H1 (cell line): ENCODE results near the gene PEX14. TPM values are rescaled to one million over a fixed set of nuclear protein-coding genes. Genes with fewer than 3 reads are reported as not detected.

Source experiments
- CTCF ChIA-PET: fragments of 300-600 bp; sonication (Branson Sonifier 250); formaldehyde crosslinking; loops from one replicate; lab custom pipeline; 2021; ENCODE audit not compliant: partially characterized antibody; lab: Charles Lee
- POLR2A ChIA-PET: fragments of 300-600 bp; sonication (Branson Sonifier 250); formaldehyde crosslinking; loops from one replicate; lab custom pipeline; 2021; ENCODE audit warnings: inconsistent platforms; ENCODE audit not compliant: partially characterized antibody; lab: Charles Lee
- DNase-seq, 2 experiments: peaks; one replicate each; pipeline versions ENCODE4 v3.0.0 to v3.0.0-alpha.2; 2010 to 2022; ENCODE audit warnings: low spot score in 2 of 2, low read depth in 1 of 2, mixed read lengths in 1 of 2
- FAIRE-seq: peaks from 2 replicates; lab custom pipeline; 2011; peaks lifted over from hg19 to GRCh38; lab: Jason Lieb, UNC
- H2AFZ ChIP-seq: 2 replicates; pipeline ENCODE4 v1.8.1; 2012; ENCODE audit warnings: low read length, inconsistent platforms
- H2AK5ac ChIP-seq: 2 replicates; pipeline ENCODE4 v1.6.1; 2013; ENCODE audit warnings: low read depth, low read length
- H2BK120ac ChIP-seq: replicated peaks from 2 replicates; pipeline ENCODE3; 2013; ENCODE audit warnings: low read depth, low read length, inconsistent platforms
- H2BK12ac ChIP-seq: 2 replicates; pipeline ENCODE4 v1.6.1; 2013; ENCODE audit warnings: low read depth, low read length
- H2BK15ac ChIP-seq: 2 replicates; pipeline ENCODE4 v1.6.1; 2013; ENCODE audit warnings: low read length
- H2BK20ac ChIP-seq: 2 replicates; pipeline ENCODE4 v1.6.1; 2013; ENCODE audit warnings: low read length
- H2BK5ac ChIP-seq: 2 replicates; pipeline ENCODE4 v1.6.1; 2013; ENCODE audit warnings: low read depth, low read length
- H3K14ac ChIP-seq: 2 replicates; pipeline ENCODE4 v1.6.1; 2013; ENCODE audit warnings: inconsistent platforms; ENCODE audit not compliant: insufficient read length
- H3K18ac ChIP-seq: 2 replicates; pipeline ENCODE4 v1.6.1; 2013; ENCODE audit warnings: low read length; ENCODE audit errors: extremely low read depth
- H3K23ac ChIP-seq: 2 replicates; pipeline ENCODE4 v1.6.1; 2013; ENCODE audit warnings: inconsistent platforms; ENCODE audit not compliant: insufficient read length
- H3K23me2 ChIP-seq: 2 replicates; pipeline ENCODE4 v1.6.1; 2013; ENCODE audit warnings: low read depth, low read length
- H3K27ac ChIP-seq: 2 replicates; pipeline ENCODE4 v1.6.1; 2011; ENCODE audit warnings: low read depth, low read length, inconsistent platforms
- H3K27me3 ChIP-seq, 4 experiments: replicated peaks in 1 of 4; 1 replicate in 1 of 4; 2 replicates in 3 of 4; pipeline versions ENCODE4 v1.6.1 to v1.8.1; 2011 to 2013; ENCODE audit warnings: low read length in 3 of 4, mild to moderate bottlenecking in 3 of 4, inconsistent platforms in 2 of 4, mixed read lengths in 2 of 4, moderate library complexity in 1 of 4; ENCODE audit not compliant: control insufficient read depth in 3 of 4, insufficient read depth in 3 of 4; ENCODE audit errors: extremely low read depth in 1 of 4
- H3K36me3 ChIP-seq, 4 experiments: 2 replicates each; pipeline versions ENCODE4 v1.6.1 to v1.8.1; 2011 to 2013; ENCODE audit warnings: mild to moderate bottlenecking in 4 of 4, low read length in 3 of 4, moderate library complexity in 2 of 4, control low read depth in 1 of 4, inconsistent platforms in 1 of 4; ENCODE audit not compliant: insufficient read depth in 4 of 4, control insufficient read depth in 2 of 4
- H3K4ac ChIP-seq: replicated peaks from 2 replicates; pipeline ENCODE3; 2013; ENCODE audit warnings: low read length, low read depth, mixed read lengths, inconsistent platforms; ENCODE audit not compliant: insufficient read length
- H3K4me1 ChIP-seq, 4 experiments: replicated peaks in 1 of 4; 1 replicate in 1 of 4; 2 replicates in 3 of 4; pipeline versions ENCODE4 v1.6.1 to v1.8.1; 2011 to 2013; ENCODE audit warnings: low read length in 3 of 4, inconsistent platforms in 2 of 4, mixed read lengths in 1 of 4; ENCODE audit not compliant: insufficient read depth in 4 of 4, control insufficient read depth in 3 of 4
- H3K4me2 ChIP-seq, 2 experiments: 2 replicates each; pipeline versions ENCODE4 v1.6.1 to v1.8.1; 2011 to 2013; ENCODE audit warnings: low read depth in 2 of 2, low read length in 2 of 2, control low read depth in 1 of 2, inconsistent platforms in 1 of 2, mild to moderate bottlenecking in 1 of 2; ENCODE audit not compliant: insufficient read depth in 1 of 2
- H3K4me3 ChIP-seq, 4 experiments: fragments of 200-600, 300-600 bp in 1 of 4; sonication (generic), shearing (Covaris generic), sonication (Bioruptor Twin) in 1 of 4; 2 replicates each; pipeline versions ENCODE4 v1.5.1 to v1.8.1; 2011 to 2016; ENCODE audit warnings: low read length in 4 of 4, low read depth in 3 of 4, control low read depth in 2 of 4, inconsistent platforms in 2 of 4, mild to moderate bottlenecking in 2 of 4, mixed read lengths in 1 of 4, moderate library complexity in 1 of 4; ENCODE audit not compliant: insufficient read depth in 2 of 4; ENCODE audit errors: extremely low read depth in 1 of 4
- H3K56ac ChIP-seq: replicated peaks from 2 replicates; pipeline ENCODE3; 2013; ENCODE audit warnings: low read depth, mild to moderate bottlenecking, mixed read lengths, low read length, inconsistent platforms; ENCODE audit not compliant: insufficient read length
- H3K79me1 ChIP-seq: 2 replicates; pipeline ENCODE4 v1.6.1; 2013; ENCODE audit warnings: low read depth, low read length, control low read depth
- H3K79me2 ChIP-seq, 2 experiments: 2 replicates each; pipeline versions ENCODE4 v1.6.1 to v1.8.1; 2012 to 2013; ENCODE audit warnings: low read length in 2 of 2, mild to moderate bottlenecking in 2 of 2, inconsistent platforms in 1 of 2; ENCODE audit not compliant: insufficient read depth in 2 of 2, control insufficient read depth in 1 of 2
- H3K9ac ChIP-seq, 4 experiments: replicated peaks in 1 of 4; 1 replicate in 1 of 4; 2 replicates in 3 of 4; pipeline versions ENCODE4 v1.6.1 to v1.8.1; 2011 to 2013; ENCODE audit warnings: low read depth in 3 of 4, low read length in 3 of 4, control low read depth in 2 of 4, mild to moderate bottlenecking in 2 of 4, moderate library complexity in 2 of 4, inconsistent platforms in 1 of 4; ENCODE audit errors: extremely low read depth in 1 of 4
- H3K9me3 ChIP-seq, 2 experiments: 2 replicates each; pipeline versions ENCODE4 v1.6.1 to v1.8.1; 2012 to 2013; ENCODE audit warnings: mild to moderate bottlenecking in 2 of 2, moderate library complexity in 2 of 2, control low read depth in 1 of 2, inconsistent platforms in 1 of 2, low read depth in 1 of 2, low read length in 1 of 2, mixed read lengths in 1 of 2; ENCODE audit not compliant: insufficient read depth in 2 of 2
- H4K20me1 ChIP-seq, 2 experiments: replicated peaks in 1 of 2; 2 replicates each; pipeline versions ENCODE3 to v1.8.1; 2011 to 2013; ENCODE audit warnings: inconsistent platforms in 2 of 2, low read length in 2 of 2, mild to moderate bottlenecking in 1 of 2; ENCODE audit not compliant: insufficient read depth in 2 of 2, control insufficient read depth in 1 of 2
- H4K5ac ChIP-seq: 2 replicates; pipeline ENCODE4 v1.6.1; 2013; ENCODE audit warnings: low read length, low read depth, mixed read lengths, inconsistent platforms; ENCODE audit not compliant: insufficient read length
- H4K8ac ChIP-seq: 2 replicates; pipeline ENCODE4 v1.8.0; 2013; ENCODE audit warnings: mild to moderate bottlenecking, moderate library complexity, low read length, inconsistent platforms; ENCODE audit not compliant: insufficient read depth; ENCODE audit errors: extremely low read depth
- H4K91ac ChIP-seq: replicated peaks from 2 replicates; pipeline ENCODE3; 2013; ENCODE audit warnings: low read length, mixed read lengths, inconsistent platforms; ENCODE audit not compliant: insufficient read length
- BACH1 ChIP-seq: IDR thresholded peaks from 2 replicates; pipeline ENCODE4 v1.6.1; 2012; ENCODE audit warnings: low read length, improper control_type of control experiment
- EZH2 ChIP-seq: fragments of 200-600 bp; sonication (generic); IDR thresholded peaks from 2 replicates; pipeline ENCODE4 v1.7.1; 2012; ENCODE audit warnings: low read depth, mild to moderate bottlenecking, moderate library complexity, low read length, inconsistent platforms; ENCODE audit not compliant: severe bottlenecking
- KDM5A ChIP-seq: fragments of 200-600 bp; IDR thresholded peaks from 2 replicates; pipeline ENCODE4 v1.7.1; 2012; ENCODE audit warnings: mild to moderate bottlenecking, low read length, inconsistent platforms, mixed read lengths
- SAP30 ChIP-seq: fragments of 300-600 bp; sonication (generic); IDR thresholded peaks from 2 replicates; pipeline ENCODE4 v1.7.1; 2012; ENCODE audit warnings: low read length, moderate library complexity, mild to moderate bottlenecking, inconsistent platforms; ENCODE audit not compliant: insufficient read depth, insufficient replicate concordance
- TBP ChIP-seq: IDR thresholded peaks from 2 replicates; pipeline ENCODE4 v1.6.1; 2011; ENCODE audit warnings: low read depth, low read length, improper control_type of control experiment
- YY1 ChIP-seq: IDR thresholded peaks from 2 replicates; pipeline ENCODE4 v1.6.1; 2011; ENCODE audit warnings: low read depth, mild to moderate bottlenecking, low read length
- WGBS, 2 experiments: shearing (Covaris generic) in 1 of 2; methylation state at CpG; one replicate each; pipeline versions ENCODE4 v1.1.6 to v1.1.7; 2013 to 2015; ENCODE audit warnings: low lambda C conversion rate in 2 of 2, mixed read lengths in 2 of 2, inconsistent platforms in 1 of 2, low coverage in 1 of 2, missing lambda C conversion rate in 1 of 2; ENCODE audit not compliant: insufficient replicate concordance in 2 of 2, insufficient coverage in 1 of 2, insufficient read length in 1 of 2; ENCODE audit errors: extremely low coverage in 1 of 2, missing lambda C conversion rate in 1 of 2; 5-methylcytosine and 5-hydroxymethylcytosine counted together
- polyA plus RNA-seq, 7 experiments: library from polyadenylated mRNA; depleted of rRNA in 3 of 7; stranded (reverse) in 5 of 7; unstranded in 2 of 7; fragments of >200 nt in 5 of 7; fragments of 200-250 nt in 2 of 7; gene quantifications; 1 replicate in 5 of 7; 2 replicates in 1 of 7; 4 replicates in 1 of 7; pipeline versions ENCODE4 v1.2.1 to v1.2.3, GENCODE V29; 2011 to 2013; ENCODE audit warnings: missing spikeins in 2 of 7, mixed read lengths in 2 of 7
- total RNA-seq: library from RNA; stranded (reverse); fragmentation: NEBNext Ultra II Directional; extraction: Animal tissue kit (Norgen Biotek cat#: 25700); gene quantifications from 2 replicates; pipeline ENCODE4 v1.2.1, GENCODE V29; 2021

PEX14 gene
- total and polyA plus RNA-seq, 2 of the 8 experiments (the other 6 are each of a cell fraction or from before 2014, with no cell fraction given) = 13.0 to 19.8 TPM

GRCh38 chr1:10506677-10507047 is 31.9 kb downstream of the PEX14 start:
- Histone ChIP-seq H3K27me3 (no peaks in the 10 kb centered on the region), H3K4me1 (peaks cover 3 to 12% (median 5%) of the 10 kb centered on the region in 4 experiments; a peak in 6 of 7 replicates), H3K9ac (no peak overlapping the region; a peak in 1 of 7 replicates), H2BK15ac (no peak overlapping the region), H3K23ac (no peak overlapping the region), H3K14ac (no peak overlapping the region), H3K4me2 (no peak overlapping the region), H3K79me1 (peaks cover 8% of the 10 kb centered on the region; the same call in 1 of the 2 replicates), H2BK12ac (no peak overlapping the region), H3K23me2 (no peaks in the 10 kb centered on the region), H2BK5ac (no peak overlapping the region), H4K91ac (no peak overlapping the region), H2AFZ (no peak overlapping the region), H3K79me2 (peaks cover 3 to 32% of the 10 kb centered on the region in 2 experiments; a peak in 2 of 4 replicates), H3K56ac (no peak overlapping the region), H3K18ac (no peak overlapping the region), H2AK5ac (no peak overlapping the region), H4K20me1 (peaks cover 1 to 3% of the 10 kb centered on the region in 2 experiments), H3K27ac (no peak overlapping the region), H4K5ac (no peak overlapping the region), H3K4me3 (no peak overlapping the region), H3K9me3 (no peaks in the 10 kb centered on the region), H3K4ac (no peak overlapping the region), H2BK20ac (no peak overlapping the region), H2BK120ac (no peak overlapping the region), H4K8ac (no peak overlapping the region), H3K36me3 (no peaks in the 10 kb centered on the region)
- POLR2A ChIA-PET = interaction anchor here (0.5 to 1.6 kb wide), 3 partner anchors 9 to 1650 kb away, joined by 3 to 7 read pairs (median 5); partner anchors contain the start of gene CENPS
- CTCF ChIA-PET = interaction anchor here (0.7 to 9.1 kb wide), 38 partner anchors 9 to 421 kb away, joined by 3 to 78 read pairs (median 4); partner anchors contain the start of genes CENPS and CORT
- TF ChIP-seq EZH2 = no peak
- TF ChIP-seq SAP30 = no peak
- no peak for TF ChIP-seq YY1
- no peak for TF ChIP-seq TBP
- TF ChIP-seq BACH1 = no peak
- TF ChIP-seq KDM5A = no peak
- no peak for FAIRE-seq
- WGBS, 2 experiments = 63% methylated on average over 4 of the region's 4 CpGs; no CpG with 5 or more reads in 1 of the 2 experiments
- no peak for DNase-seq
